ENCODE measurements around the gene RUNX3.

The RUNX3 gene

GRCh38 chr1:24871306-24871901, 58.7 kb downstream of the RUNX3 start:
- H3K4me3 ChIP-seq (replicated peaks in 1 of 2; ENCODE audit: low read depth in 2 of 2, low read length in 2 of 2), result no peak overlapping the region
- no peak for TF ChIP-seq CTCF (IDR thresholded peaks at IDR 0.05; ENCODE audit: low read depth, low read length)
- no peak for DNase-seq (ENCODE audit: low read depth in 2 of 2)

GRCh38 chr1:24870551-24871195, 59.4 kb downstream of the RUNX3 start:
- no peak for TF ChIP-seq CTCF (IDR thresholded peaks at IDR 0.05; ENCODE audit: low read depth, low read length)
- no peak for DNase-seq (ENCODE audit: low read depth in 2 of 2)
- H3K4me3 ChIP-seq (replicated peaks in 1 of 2; ENCODE audit: low read depth in 2 of 2, low read length in 2 of 2), result no peak overlapping the region

- no peak for TF ChIP-seq CTCF (IDR thresholded peaks at IDR 0.05; ENCODE audit: low read depth, low read length)
- no peak for DNase-seq (ENCODE audit: low read depth in 2 of 2)
These were observed 61.8 kb downstream of the RUNX3 start for GRCh38 chr1:24868016-24868875.

GRCh38 chr1:24867084-24867870, 62.8 kb downstream of the RUNX3 start:
- no peak for DNase-seq (ENCODE audit: low read depth in 2 of 2)
- no peak overlapping the region for H3K4me3 ChIP-seq (replicated peaks in 1 of 2; ENCODE audit: low read depth in 2 of 2, low read length in 2 of 2)
- no peak for TF ChIP-seq CTCF (IDR thresholded peaks at IDR 0.05; ENCODE audit: low read depth, low read length)

More at GRCh38 chr1:24868016-24868875, 61.8 kb downstream of the RUNX3 start:
- H3K4me3 ChIP-seq (replicated peaks in 1 of 2; ENCODE audit: low read depth in 2 of 2, low read length in 2 of 2), result no peak overlapping the region

GRCh38 chr1:24866211-24867083, 63.6 kb downstream of the RUNX3 start:
- no peak for TF ChIP-seq CTCF (IDR thresholded peaks at IDR 0.05; ENCODE audit: low read depth, low read length)
- H3K4me3 ChIP-seq (replicated peaks in 1 of 2; ENCODE audit: low read depth in 2 of 2, low read length in 2 of 2), result no peak overlapping the region
- no peak for DNase-seq (ENCODE audit: low read depth in 2 of 2)
